BE2C (cell line): Measurements from ENCODE around the gene LETM1.

Source experiments
- DNase-seq: peaks from one replicate; pipeline ENCODE4 v3.0.0-alpha.2; 2020
- H3K27me3 ChIP-seq: fragments of 250-450 bp; sonication (Bioruptor Pico); 2 replicates; pipeline ENCODE4 v1.5.1; 2020; ENCODE audit warnings: mild to moderate bottlenecking
- H3K36me3 ChIP-seq: fragments of 250-450 bp; sonication (Bioruptor Pico); 2 replicates; pipeline ENCODE4 v1.5.1; 2020; ENCODE audit warnings: mild to moderate bottlenecking
- H3K4me1 ChIP-seq: fragments of 250-450 bp; sonication (Bioruptor Pico); 2 replicates; pipeline ENCODE4 v1.5.1; 2020
- H3K4me3 ChIP-seq: 2 replicates; pipeline ENCODE4 v1.5.1; 2011; ENCODE audit warnings: low read depth, low read length
- H3K9me3 ChIP-seq: fragments of 250-450 bp; sonication (Bioruptor Pico); 2 replicates; pipeline ENCODE4 v1.5.1; 2020
- TF ChIP-seq, protein P1 (sequence below): IDR thresholded peaks from 2 replicates; pipeline ENCODE4 v1.5.1; 2012; ENCODE audit warnings: mild to moderate bottlenecking, low read depth, low read length

The LETM1 gene

DNA sequence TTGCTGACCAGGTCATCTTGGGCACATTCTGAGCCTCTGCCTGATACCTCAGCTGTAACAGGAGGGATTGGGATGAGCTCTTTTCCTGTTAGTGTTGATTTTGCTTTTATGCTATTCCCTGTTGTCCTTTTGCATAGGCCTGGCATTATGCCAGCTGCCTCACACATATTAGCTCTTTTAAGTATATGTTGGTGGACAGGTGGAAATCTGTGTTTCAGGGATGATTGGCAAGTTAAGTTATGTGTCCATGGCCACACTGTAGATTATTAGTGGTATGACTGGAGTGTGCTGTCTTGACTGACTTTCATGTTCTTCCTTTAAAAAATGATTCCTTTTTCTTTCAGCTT, 44.1 kb upstream of the LETM1 start:
- H3K9me3 ChIP-seq, result no peaks in the 10 kb centered on the region
- no peaks in the 10 kb centered on the region for H3K27me3 ChIP-seq
- no peak overlapping the region for H3K4me3 ChIP-seq
- TF ChIP-seq, protein P1, sequence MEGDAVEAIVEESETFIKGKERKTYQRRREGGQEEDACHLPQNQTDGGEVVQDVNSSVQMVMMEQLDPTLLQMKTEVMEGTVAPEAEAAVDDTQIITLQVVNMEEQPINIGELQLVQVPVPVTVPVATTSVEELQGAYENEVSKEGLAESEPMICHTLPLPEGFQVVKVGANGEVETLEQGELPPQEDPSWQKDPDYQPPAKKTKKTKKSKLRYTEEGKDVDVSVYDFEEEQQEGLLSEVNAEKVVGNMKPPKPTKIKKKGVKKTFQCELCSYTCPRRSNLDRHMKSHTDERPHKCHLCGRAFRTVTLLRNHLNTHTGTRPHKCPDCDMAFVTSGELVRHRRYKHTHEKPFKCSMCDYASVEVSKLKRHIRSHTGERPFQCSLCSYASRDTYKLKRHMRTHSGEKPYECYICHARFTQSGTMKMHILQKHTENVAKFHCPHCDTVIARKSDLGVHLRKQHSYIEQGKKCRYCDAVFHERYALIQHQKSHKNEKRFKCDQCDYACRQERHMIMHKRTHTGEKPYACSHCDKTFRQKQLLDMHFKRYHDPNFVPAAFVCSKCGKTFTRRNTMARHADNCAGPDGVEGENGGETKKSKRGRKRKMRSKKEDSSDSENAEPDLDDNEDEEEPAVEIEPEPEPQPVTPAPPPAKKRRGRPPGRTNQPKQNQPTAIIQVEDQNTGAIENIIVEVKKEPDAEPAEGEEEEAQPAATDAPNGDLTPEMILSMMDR, result no peak
- peaks cover 47% of the 10 kb centered on the region for H3K36me3 ChIP-seq
- DNase-seq, result no peak
- H3K4me1 ChIP-seq, result peaks cover 7% of the 10 kb centered on the region

DNA sequence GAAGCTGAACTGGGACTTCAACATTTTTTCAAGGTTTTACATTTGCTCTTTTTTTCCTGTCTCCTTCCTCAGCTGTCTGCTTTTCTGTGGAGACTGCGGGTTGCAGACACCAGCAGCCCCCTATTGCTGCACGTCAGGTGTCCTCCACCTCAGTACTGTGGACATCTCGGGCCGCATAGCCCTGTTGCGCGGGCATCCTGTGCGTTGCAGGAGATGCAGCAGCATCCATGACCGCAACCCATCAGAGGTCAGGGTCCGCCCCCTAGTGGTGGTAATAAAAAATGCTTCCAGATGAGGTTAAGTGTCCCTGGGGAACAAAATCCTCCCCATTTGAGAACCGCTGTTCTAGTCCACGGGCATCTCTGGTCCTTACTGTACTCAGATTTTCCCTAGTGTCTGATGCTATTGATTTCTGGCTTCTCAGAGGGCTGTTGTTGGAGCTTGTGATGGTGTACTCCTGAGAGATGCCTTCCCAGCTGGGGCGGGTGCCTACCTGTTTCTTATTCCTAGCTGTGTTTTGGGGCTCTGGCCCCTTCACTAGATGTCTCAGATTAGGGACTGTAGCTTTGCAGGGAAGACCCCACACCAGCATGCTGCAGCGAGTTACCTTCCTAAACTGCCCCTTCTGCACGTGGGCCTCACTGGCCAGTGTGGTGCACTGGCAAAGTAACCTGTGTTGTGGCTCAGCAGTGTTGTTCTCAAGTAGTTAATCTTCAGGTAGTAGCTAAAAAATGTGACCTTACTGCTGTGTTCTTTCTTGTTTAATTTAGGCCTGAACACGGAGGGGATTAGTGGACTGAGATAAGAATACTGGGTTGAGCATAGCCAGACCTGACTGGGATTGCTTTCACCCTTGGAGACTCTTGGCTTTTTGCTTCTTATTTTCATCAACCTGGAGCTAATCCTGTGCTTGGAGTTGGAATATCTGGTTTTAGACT, 43.5 kb upstream of the LETM1 start:
- TF ChIP-seq, protein P1, result peak; percentile 88
- no peaks in the 10 kb centered on the region for H3K9me3 ChIP-seq
- DNase-seq, result peak; percentile 82
- H3K27me3 ChIP-seq, result no peaks in the 10 kb centered on the region
- peaks cover 40% of the 10 kb centered on the region for H3K36me3 ChIP-seq
- no peak overlapping the region for H3K4me3 ChIP-seq
- H3K4me1 ChIP-seq, result peaks cover 7% of the 10 kb centered on the region

DNA sequence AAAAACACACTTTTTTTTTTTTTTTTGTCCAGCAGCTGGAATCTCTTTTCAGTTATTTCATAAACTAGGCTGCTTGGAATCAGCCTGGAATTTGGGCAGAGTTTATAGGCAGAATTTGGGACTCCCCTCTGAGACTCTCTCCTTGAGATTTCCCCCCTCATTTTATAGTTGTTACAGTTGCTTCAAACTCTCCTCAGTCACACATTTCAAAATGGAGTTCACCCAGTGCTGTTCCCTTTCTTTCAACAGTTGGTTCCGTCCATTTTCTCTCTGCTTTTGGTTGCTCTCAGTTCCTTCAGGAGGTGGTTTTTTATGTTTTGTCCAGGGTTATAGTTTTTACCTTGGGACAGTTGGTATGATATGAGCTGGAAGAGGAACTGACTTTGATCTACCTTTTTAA, 42.7 kb upstream of the LETM1 start:
- TF ChIP-seq, protein P1, result no peak
- peaks cover 37% of the 10 kb centered on the region for H3K36me3 ChIP-seq
- H3K9me3 ChIP-seq, result no peaks in the 10 kb centered on the region
- no peak for DNase-seq
- H3K4me1 ChIP-seq, result peaks cover 7% of the 10 kb centered on the region
- no peak overlapping the region for H3K4me3 ChIP-seq
- no peaks in the 10 kb centered on the region for H3K27me3 ChIP-seq

DNA sequence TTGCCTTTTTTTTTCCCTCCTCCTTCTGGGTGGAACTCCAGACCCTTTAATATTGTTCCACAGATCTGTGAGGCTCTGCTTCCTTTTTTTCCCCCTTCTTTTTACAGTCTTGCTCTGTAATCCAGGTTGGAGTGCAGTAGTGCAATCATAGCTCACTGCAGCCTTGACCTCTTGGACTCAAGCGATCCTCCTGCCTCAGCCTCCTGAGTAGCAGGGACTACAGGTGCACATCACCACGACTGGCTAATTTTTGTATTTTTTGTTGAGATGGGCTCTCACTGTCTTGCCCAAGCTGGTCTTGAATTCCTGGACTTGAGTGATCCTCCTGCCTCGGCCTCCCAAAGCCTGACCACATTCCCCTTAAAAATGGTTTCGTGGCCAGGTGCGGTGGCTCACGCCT, 42.1 kb upstream of the LETM1 start:
- H3K27me3 ChIP-seq, result no peaks in the 10 kb centered on the region
- peaks cover 32% of the 10 kb centered on the region for H3K36me3 ChIP-seq
- no peaks in the 10 kb centered on the region for H3K9me3 ChIP-seq
- peaks cover 7% of the 10 kb centered on the region for H3K4me1 ChIP-seq
- no peak overlapping the region for H3K4me3 ChIP-seq
- TF ChIP-seq, protein P1, result no peak
- no peak for DNase-seq

DNA sequence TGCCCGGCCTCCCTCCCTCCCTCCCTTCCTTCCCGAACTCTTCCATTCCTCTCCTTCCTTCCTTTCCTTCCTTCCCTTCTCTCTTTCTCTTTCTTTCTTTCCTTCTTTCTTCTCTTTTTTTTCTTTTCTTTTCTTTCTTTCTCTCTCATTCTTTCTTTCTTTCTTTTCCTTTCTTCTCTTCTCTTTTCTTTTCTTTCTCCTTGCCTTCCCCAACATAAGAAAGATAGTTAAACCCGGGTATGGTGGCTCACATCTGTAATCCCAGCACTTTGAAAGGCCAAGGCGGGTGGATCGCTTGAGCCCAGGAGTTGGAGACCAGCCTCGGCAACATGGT, 40.7 kb upstream of the LETM1 start:
- peaks cover 24% of the 10 kb centered on the region for H3K36me3 ChIP-seq
- no peak overlapping the region for H3K4me3 ChIP-seq
- peaks cover 7% of the 10 kb centered on the region for H3K4me1 ChIP-seq
- no peaks in the 10 kb centered on the region for H3K9me3 ChIP-seq
- no peaks in the 10 kb centered on the region for H3K27me3 ChIP-seq
- TF ChIP-seq, protein P1, result no peak
- DNase-seq, result no peak

DNA sequence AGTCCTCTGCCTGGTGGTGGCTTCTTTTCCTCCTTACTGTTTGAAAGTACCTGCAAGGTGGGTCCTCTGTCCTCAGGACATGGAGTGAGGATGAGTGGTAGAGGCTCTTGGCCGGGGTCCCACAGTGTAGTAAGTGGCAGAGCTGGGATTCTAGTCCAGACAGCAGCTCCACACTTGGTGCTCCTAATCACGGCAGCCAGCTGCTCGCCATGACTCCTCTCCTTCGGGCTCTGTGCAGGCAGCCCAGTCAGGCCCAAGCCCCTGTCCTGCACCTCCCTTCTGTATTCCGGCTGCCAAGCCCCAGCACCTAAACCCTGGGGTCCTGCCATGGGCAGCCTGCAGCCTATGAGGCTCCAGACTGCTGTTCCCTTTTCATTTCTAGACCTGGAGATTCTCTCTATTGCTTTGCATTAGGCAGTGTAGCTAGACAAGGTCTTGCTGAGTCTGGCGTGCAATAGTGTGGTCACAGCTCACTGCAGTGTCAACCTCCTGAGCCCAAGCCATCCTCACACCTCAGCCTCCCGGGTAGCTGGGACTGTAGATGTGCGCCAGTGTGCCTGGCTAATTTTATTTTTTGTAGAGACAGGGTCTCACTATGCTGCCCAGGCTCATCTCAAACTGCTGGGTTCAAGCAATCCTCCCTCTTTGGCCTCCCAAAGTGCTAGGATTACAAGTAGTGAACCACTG, 40.2 kb upstream of the LETM1 start:
- DNase-seq, result no peak
- Histone ChIP-seq H3K9me3 (no peaks in the 10 kb centered on the region), H3K27me3 (no peaks in the 10 kb centered on the region), H3K4me1 (peaks cover 7% of the 10 kb centered on the region), H3K4me3 (no peak overlapping the region), H3K36me3 (peaks cover 19% of the 10 kb centered on the region)
- TF ChIP-seq, protein P1, result no peak
